Fibroblast of the conjunctiva (primary cell): ENCODE data around the gene UBTFL1.
"Not testable (repeated sequence)": the region's sequence is repeated elsewhere in the genome, so short reads cannot be mapped to it uniquely, and the experiment has no call there.

ENCODE experiments used
- DNase-seq: peaks from one replicate; pipeline ENCODE4 v3.0.0-alpha.2; 2010; ENCODE audit warnings: low read depth

The UBTFL1 gene

GRCh38 chr11:90085650-90086049 lies at the start of gene UBTFL1:
Gene UBTFL1, plus strand, starts transcription at chr11:90085950. Its CDS starts 0 bp downstream, at chr11:90085950.
- DNase-seq: not testable (repeated sequence)

DNA sequence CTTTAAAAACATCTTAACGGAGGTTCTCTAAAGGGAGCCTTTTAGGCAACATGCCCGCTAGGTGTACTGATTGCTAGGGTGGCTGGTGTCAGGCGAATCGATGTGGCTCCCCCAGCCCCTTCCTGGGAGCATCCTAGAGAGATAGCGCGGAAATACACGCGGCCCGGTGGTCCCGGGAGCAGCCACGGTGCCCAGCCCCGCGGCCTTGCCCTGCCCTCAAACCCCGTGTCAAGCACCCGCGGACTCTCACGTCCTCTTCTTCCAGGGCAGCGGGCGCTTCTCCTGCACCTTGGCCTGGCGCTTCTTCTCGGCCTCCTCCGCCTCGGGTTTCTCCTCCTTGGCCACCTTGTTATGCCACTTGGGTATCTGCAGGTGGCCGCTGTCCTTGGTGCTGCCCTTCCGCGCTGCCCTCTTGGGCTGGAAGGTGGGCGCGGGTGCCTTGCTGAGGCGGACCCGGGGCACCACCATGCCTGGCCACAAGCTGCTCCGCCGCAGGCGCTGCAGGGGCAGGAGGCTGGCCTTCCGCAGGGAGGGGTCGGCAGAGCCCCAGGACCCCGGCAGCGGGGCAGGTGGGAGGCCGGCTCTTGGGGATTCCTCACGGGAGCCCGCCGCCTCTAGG lies 34.0 kb upstream of the UBTFL1 start:
- not testable (repeated sequence) for DNase-seq

DNA sequence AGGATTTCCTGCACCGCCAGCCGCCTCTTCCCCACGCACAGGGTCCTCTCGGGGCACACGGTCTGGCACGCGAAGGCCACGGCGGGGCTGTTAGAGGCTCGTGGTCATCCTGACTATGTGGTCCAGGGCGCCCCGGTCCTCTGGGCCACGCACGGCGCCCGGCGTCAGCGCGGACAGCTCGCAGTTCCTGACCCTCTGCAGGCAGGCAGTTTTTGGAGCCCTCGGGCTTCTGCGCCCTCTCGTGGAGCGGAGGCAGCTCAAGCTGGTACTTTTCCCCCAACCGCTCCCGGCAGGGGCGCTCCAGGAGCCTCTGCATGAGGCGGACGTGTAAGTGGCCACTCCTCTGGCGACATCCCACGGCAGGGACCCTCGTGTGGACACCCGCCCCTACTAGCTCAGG lies 33.4 kb upstream of the UBTFL1 start:
- DNase-seq: not testable (repeated sequence)

GRCh38 chr11:90053545-90053944 lies 32.2 kb upstream of the UBTFL1 start:
- not testable (repeated sequence) for DNase-seq

DNA sequence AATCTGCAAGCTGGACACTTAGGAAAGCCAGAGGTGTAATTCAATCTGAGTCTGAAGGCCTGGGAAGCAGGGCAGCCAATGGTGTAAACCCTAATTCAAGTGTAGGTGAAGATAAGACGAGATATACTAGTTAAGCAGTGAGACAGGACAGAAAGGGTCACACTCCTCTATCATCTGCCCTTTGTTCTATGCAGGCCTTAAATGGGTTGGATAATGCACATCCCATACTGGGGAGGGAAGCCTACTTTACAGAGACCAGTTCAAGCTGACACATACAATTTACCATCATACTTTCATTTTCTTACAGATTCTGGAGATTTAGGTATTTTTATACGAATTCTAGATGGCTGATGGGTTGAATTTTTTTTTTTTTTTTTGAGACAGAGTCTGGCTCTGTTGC lies 3.0 kb downstream of the UBTFL1 start:
- not testable (repeated sequence) for DNase-seq

DNA sequence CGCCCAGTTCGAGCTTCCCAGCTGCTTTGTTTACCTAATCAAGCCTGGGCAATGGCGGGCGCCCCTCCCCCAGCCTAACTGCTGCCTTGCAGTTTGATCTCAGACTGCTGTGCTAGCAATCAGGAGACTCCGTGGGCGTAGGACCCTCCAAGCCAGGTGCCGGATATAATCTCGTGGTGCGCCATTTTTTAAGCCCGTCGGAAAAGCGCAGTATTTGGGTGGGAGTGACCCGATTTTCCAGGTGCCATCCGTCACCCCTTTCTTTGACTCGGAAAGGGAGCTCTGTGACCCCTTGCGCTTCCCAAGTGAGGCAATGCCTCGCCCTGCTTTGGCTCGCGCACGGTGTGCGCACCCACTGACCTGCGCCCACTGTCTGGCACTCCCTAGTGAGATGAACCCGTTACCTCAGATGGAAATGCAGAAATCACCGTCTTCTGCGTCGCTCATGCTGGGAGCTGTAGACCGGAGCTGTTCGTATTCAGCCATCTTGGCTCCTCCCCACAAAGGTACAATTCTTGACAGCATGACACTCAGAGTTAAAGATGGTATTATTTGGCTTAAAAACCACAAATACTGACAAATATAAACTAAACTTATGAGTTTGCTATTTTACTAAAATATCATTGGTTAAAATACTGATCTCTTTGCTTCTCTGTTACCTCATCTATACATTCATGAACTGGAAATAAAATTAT lies 9.6 kb downstream of the UBTFL1 start:
- DNase-seq: not testable (repeated sequence)

DNA sequence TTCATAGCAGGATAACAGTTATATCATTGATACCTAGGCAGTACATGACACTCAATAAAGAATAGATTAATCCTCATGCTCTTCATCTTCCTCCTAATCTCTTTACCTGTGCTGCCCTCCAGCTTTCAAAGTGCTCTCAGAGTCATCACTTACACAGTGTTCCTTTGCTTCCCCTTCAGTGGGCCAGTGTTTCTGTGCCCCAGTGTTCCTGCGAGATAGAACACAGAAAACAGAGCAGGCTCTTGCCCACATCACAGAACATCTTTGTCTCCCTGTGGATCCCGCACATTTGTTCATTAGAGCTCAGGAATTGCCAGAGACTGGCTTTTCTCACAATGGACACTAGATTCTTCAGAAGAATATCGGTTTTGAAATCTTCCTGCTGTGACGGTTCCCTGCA lies 12.5 kb downstream of the UBTFL1 start:
- DNase-seq: not testable (repeated sequence)

- no peak for DNase-seq
These were observed 14.7 kb downstream of the UBTFL1 start for GRCh38 chr11:90100431-90100830.

DNA sequence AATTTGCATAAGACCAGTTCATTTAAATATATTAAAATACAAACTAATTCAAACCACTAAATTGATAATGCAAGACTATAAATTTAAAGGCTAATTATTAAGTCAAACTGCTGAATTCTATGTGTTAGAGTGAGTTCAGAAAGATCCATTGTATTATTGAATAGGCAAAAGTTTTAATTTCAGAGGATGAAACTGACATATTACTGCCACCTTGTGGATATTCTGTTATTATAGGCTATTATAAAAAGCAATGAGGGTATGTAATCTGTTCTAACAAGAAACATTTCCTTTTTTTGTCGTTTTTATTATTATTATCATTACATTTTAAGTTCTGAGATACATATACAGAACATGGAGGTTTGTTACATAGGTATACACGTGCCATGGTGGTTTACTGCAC lies 27.8 kb downstream of the UBTFL1 start:
- DNase-seq: no peak

GRCh38 chr11:90120191-90120590 lies 34.4 kb downstream of the UBTFL1 start:
- DNase-seq: no peak

- DNase-seq: no peak
These were observed 38.6 kb downstream of the UBTFL1 start for GRCh38 chr11:90124371-90124770.

DNA sequence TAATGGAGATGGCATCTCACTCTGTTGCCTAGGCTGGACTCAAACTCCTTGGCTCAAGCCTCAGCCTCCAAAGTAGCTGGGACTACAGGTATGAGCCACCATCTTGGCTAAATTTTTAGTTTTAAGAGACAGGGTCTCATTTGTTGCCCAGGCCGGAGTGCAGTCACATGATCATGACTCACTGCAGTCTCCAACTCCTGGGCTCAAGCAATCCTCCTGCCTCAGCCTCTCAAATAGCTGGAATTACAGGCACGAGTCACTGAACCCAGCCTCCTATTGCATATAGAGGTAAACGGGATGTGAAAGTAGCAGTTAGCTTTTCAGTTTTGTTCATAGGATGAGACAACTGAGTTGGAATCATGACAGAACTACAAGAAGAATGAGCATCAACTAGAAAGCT lies 39.2 kb downstream of the UBTFL1 start:
- DNase-seq: no peak

DNA sequence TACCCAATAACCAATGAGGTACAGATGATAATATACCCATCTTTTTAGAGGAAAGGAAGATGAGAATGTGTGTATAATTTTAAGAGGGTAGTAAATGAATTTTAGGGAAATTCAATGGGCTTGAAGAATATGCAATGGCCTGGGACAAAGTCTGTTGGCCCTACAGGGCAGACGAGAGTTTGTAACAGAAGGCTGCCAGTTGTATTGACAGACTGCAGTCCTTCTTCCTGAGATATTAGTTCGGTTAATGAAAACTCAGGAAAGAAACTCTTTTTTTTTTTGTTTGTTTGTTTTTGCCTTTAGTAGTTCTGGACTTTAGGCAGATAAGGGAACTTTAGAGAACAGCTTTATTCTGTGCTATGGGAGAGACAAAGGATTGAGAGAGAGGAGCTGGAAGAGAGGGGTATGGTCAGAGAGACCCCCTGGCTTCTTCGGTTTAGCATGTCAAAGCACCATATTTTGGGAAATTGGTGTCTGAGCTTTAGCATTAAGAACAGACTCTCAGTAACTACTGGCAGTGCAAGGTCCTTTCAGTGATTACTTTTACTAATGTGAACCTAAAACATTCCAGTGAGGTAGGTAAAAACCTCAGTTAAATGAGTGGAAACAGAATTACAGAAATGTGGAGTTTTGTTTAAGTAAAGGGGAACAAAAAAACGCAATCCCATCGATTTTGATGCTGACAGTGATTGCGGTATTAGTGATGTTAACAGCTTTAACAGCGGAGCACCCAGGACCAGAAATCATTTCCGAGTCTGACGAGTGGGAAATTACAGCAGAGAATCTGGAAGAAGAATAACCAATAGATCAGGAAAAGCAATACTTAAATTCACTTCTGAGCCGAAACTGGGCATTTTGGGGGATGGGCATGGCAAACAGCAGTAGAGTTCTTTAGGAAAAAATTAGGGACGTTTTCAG lies 48.1 kb downstream of the UBTFL1 start:
- DNase-seq: no peak

- peak; percentile 18 for DNase-seq
These were observed 48.8 kb downstream of the UBTFL1 start, which contains the start of gene NAALAD2 for GRCh38 chr11:90134478-90135003. Gene NAALAD2, plus strand, starts transcription at chr11:90134663. Its CDS starts 96 bp downstream, at chr11:90134759.

DNA sequence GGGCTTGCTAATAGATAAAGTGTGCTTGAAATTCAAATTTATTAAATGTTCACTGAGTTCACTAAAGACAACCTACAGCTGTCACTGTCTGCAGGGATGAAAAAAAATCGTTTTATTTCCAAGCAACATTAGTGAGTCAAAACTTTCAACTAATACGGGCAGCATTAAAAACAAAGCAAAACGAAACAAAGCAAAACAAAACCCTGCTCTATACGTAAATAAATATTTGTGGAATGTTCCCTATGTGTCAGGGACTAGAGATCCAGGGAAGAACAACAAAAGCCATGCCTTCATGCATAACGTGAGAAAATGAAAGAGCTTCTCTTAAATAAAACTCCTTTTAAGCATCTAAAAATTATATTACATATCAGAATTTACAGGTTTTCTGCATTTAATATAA lies 49.3 kb downstream of the UBTFL1 start:
- no peak for DNase-seq
